Erythroblast (primary cell): ENCODE measurements around the gene TOX3.

Experiments used
- GATA1 ChIP-seq: IDR thresholded peaks from 2 replicates; pipeline ENCODE4 v1.6.1; 2011; ENCODE audit warnings: low read depth, mild to moderate bottlenecking, control low read depth, low read length, moderate library complexity
- POLR2A ChIP-seq: IDR thresholded peaks from 2 replicates; pipeline ENCODE4 v1.6.1; 2011; ENCODE audit warnings: mild to moderate bottlenecking, low read length

DNA sequence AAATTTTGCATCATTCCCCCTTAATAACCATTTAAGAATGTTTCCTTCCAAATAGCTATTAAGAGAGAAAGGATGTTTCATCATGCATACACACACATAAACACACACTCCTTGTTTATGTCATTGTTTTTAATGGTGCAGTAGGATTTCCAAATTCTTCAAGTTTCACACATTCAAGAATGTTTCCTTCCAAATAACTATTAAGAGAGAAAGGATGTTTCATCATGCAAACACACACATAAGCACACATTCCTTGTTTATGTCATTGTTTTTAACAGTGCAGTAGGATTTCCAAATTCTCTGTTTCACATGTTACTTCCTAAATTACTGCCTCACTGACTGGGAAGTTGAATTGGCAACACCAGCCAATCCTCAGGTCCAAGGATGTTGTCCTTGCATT lies 7.8 kb downstream of the TOX3 start:
- TF ChIP-seq POLR2A: no peak
- no peak for TF ChIP-seq GATA1
